IMR-90 (cell line): Measurements from ENCODE around the gene JCAD. TPM values are rescaled to one million over a fixed set of nuclear protein-coding genes. Genes with fewer than 3 reads are reported as not detected.

ENCODE experiments used
- ATAC-seq: fragments of 200-7000 bp; cut with Tn5 transposase; 2 replicates; pipeline ENCODE4 v1.9.1; 2020; ENCODE audit warnings: low read depth, mild to moderate bottlenecking, moderate library complexity
- BruUV-seq: library from RNA; stranded (reverse); fragments of 400-500 nt; replicated peaks from 2 replicates; lab custom pipeline; 2021; lab: Mats Ljungman, UMichigan
- CTCF ChIA-PET: fragments of 300-600 bp; formaldehyde crosslinking; extraction: SDS; loops from one replicate; lab custom pipeline; 2021; ENCODE audit warnings: antibody characterized with exemption; lab: Yijun Ruan, JAX
- POLR2A ChIA-PET: fragments of 300-600 bp; sonication (Branson Sonifier 250); formaldehyde crosslinking; loops from one replicate; lab custom pipeline; 2022; ENCODE audit warnings: antibody characterized with exemption; ENCODE audit not compliant: unreplicated experiment; lab: Charles Lee
- DNase-seq: peaks from one replicate; pipeline ENCODE4 v3.0.0; 2013
- H2AFZ ChIP-seq: replicated peaks from 2 replicates; pipeline ENCODE3; 2013; ENCODE audit warnings: low read length, mild to moderate bottlenecking; ENCODE audit not compliant: poor library complexity
- H2AK5ac ChIP-seq: 2 replicates; pipeline ENCODE4 v1.6.1; 2013; ENCODE audit warnings: low read depth, low read length, inconsistent platforms
- H2AK9ac ChIP-seq: replicated peaks from 2 replicates; pipeline ENCODE3; 2013; ENCODE audit warnings: mild to moderate bottlenecking, low read depth, low read length, moderate library complexity; ENCODE audit not compliant: poor library complexity
- H2BK120ac ChIP-seq: 2 replicates; pipeline ENCODE4 v1.6.1; 2013; ENCODE audit warnings: low read depth, low read length, inconsistent platforms
- H2BK15ac ChIP-seq: 3 replicates; pipeline ENCODE4 v1.6.1; 2013; ENCODE audit warnings: low read depth, low read length, inconsistent platforms
- H2BK20ac ChIP-seq: 2 replicates; pipeline ENCODE4 v1.6.1; 2013; ENCODE audit warnings: low read depth, mild to moderate bottlenecking, inconsistent platforms, low read length, moderate library complexity
- H2BK5ac ChIP-seq: 2 replicates; pipeline ENCODE4 v1.6.1; 2013; ENCODE audit warnings: mild to moderate bottlenecking, low read depth, low read length, inconsistent platforms; ENCODE audit not compliant: poor library complexity, severe bottlenecking
- H3K14ac ChIP-seq: replicated peaks from 2 replicates; pipeline ENCODE4 v1.6.1; 2013; ENCODE audit warnings: low read depth, low read length, inconsistent platforms
- H3K18ac ChIP-seq: 2 replicates; pipeline ENCODE4 v1.6.1; 2013; ENCODE audit warnings: low read depth, low read length, control low read depth
- H3K23ac ChIP-seq: 2 replicates; pipeline ENCODE4 v1.6.1; 2013; ENCODE audit warnings: low read depth, low read length, inconsistent platforms
- H3K27ac ChIP-seq: 2 replicates; pipeline ENCODE4 v1.5.1; 2013; ENCODE audit warnings: mild to moderate bottlenecking, control low read depth, low read length; ENCODE audit not compliant: insufficient read depth
- H3K27me3 ChIP-seq: 2 replicates; pipeline ENCODE4 v1.6.1; 2013; ENCODE audit warnings: low read length; ENCODE audit not compliant: control insufficient read depth, insufficient read depth
- H3K36me3 ChIP-seq: 2 replicates; pipeline ENCODE4 v1.6.1; 2013; ENCODE audit warnings: low read length, mixed read lengths; ENCODE audit not compliant: control insufficient read depth, insufficient read depth
- H3K4ac ChIP-seq: 2 replicates; pipeline ENCODE4 v1.6.1; 2013; ENCODE audit warnings: low read depth, low read length, inconsistent platforms
- H3K4me1 ChIP-seq: 2 replicates; pipeline ENCODE4 v1.6.1; 2013; ENCODE audit warnings: low read length, mixed read lengths; ENCODE audit not compliant: control insufficient read depth, insufficient read depth
- H3K4me2 ChIP-seq: 2 replicates; pipeline ENCODE4 v1.6.1; 2013; ENCODE audit warnings: low read depth, mild to moderate bottlenecking, control low read depth, low read length, moderate library complexity
- H3K4me3 ChIP-seq: 2 replicates; pipeline ENCODE4 v1.5.1; 2013; ENCODE audit warnings: low read depth, mild to moderate bottlenecking, control low read depth, low read length, moderate library complexity; ENCODE audit not compliant: insufficient read depth
- H3K56ac ChIP-seq: 2 replicates; pipeline ENCODE4 v1.6.1; 2013; ENCODE audit warnings: low read length, inconsistent platforms; ENCODE audit not compliant: insufficient read depth; ENCODE audit errors: extremely low read depth
- H3K79me1 ChIP-seq, 2 experiments: 2 replicates each; pipeline ENCODE4 v1.6.1; 2013; ENCODE audit warnings: low read length in 2 of 2, inconsistent platforms in 1 of 2, low read depth in 1 of 2
- H3K9ac ChIP-seq: 2 replicates; pipeline ENCODE4 v1.6.1; 2013; ENCODE audit warnings: low read depth, low read length, control low read depth
- H3K9me1 ChIP-seq: 2 replicates; pipeline ENCODE4 v1.6.1; 2013; ENCODE audit warnings: low read length, inconsistent platforms; ENCODE audit not compliant: insufficient read depth
- H3K9me3 ChIP-seq: 2 replicates; pipeline ENCODE4 v1.6.1; 2013; ENCODE audit warnings: low read length; ENCODE audit not compliant: control insufficient read depth, insufficient read depth
- H4K20me1 ChIP-seq: 2 replicates; pipeline ENCODE4 v1.6.1; 2013; ENCODE audit warnings: low read length, inconsistent platforms; ENCODE audit not compliant: insufficient read depth
- H4K5ac ChIP-seq: 2 replicates; pipeline ENCODE4 v1.6.1; 2013; ENCODE audit warnings: mild to moderate bottlenecking, low read depth, low read length, control low read depth
- H4K8ac ChIP-seq, 2 experiments: 2 replicates each; pipeline ENCODE4 v1.6.1; 2013; ENCODE audit warnings: low read depth in 2 of 2, low read length in 2 of 2, control low read depth in 1 of 2, inconsistent platforms in 1 of 2
- H4K91ac ChIP-seq: 2 replicates; pipeline ENCODE4 v1.6.1; 2013; ENCODE audit warnings: low read depth, low read length, inconsistent platforms; ENCODE audit not compliant: insufficient read depth
- BHLHE40 ChIP-seq: fragments of 150-350 bp; IDR thresholded peaks from 2 replicates; pipeline ENCODE4 v1.6.1; 2016; ENCODE audit warnings: mild to moderate bottlenecking, low read depth, low read length
- CEBPB ChIP-seq: IDR thresholded peaks from 2 replicates; pipeline ENCODE4 v1.6.1; 2012; ENCODE audit warnings: low read depth, low read length, improper control_type of control experiment
- CHD1 ChIP-seq: IDR thresholded peaks from 2 replicates; pipeline ENCODE4 v1.6.1; 2012; ENCODE audit warnings: low read depth, low read length, improper control_type of control experiment
- CTCF ChIP-seq: conservative IDR thresholded peaks from 2 replicates; pipeline ENCODE4 v1.5.1; 2012; ENCODE audit warnings: mild to moderate bottlenecking, low read depth, low read length, improper control_type of control experiment
- ELK1 ChIP-seq: fragments of 150-350 bp; IDR thresholded peaks from 2 replicates; pipeline ENCODE4 v1.6.1; 2016; ENCODE audit warnings: low read depth, mild to moderate bottlenecking, low read length, moderate library complexity, borderline replicate concordance
- FOS ChIP-seq: fragments of 150-350 bp; IDR thresholded peaks from 2 replicates; pipeline ENCODE4 v1.6.1; 2016; ENCODE audit warnings: low read depth, low read length
- MAFK ChIP-seq: IDR thresholded peaks from 2 replicates; pipeline ENCODE4 v1.6.1; 2012; ENCODE audit warnings: low read depth, low read length, improper control_type of control experiment
- MXI1 ChIP-seq: IDR thresholded peaks from 2 replicates; pipeline ENCODE4 v1.6.1; 2012; ENCODE audit warnings: low read depth, mild to moderate bottlenecking, low read length, moderate library complexity, borderline replicate concordance
- NFE2L2 ChIP-seq: fragments of 150-350 bp; IDR thresholded peaks from 2 replicates; pipeline ENCODE4 v1.6.1; 2016; ENCODE audit warnings: low read depth, mild to moderate bottlenecking, low read length
- POLR2A ChIP-seq: IDR thresholded peaks from 2 replicates; pipeline ENCODE4 v1.6.1; 2012; ENCODE audit warnings: mild to moderate bottlenecking, low read depth, low read length
- RAD21 ChIP-seq: IDR thresholded peaks from 2 replicates; pipeline ENCODE4 v1.6.1; 2012; ENCODE audit warnings: low read length, improper control_type of control experiment
- RCOR1 ChIP-seq: IDR thresholded peaks from 2 replicates; pipeline ENCODE4 v1.6.1; 2012; ENCODE audit warnings: mild to moderate bottlenecking, low read length, improper control_type of control experiment; ENCODE audit not compliant: insufficient replicate concordance
- RFX5 ChIP-seq: IDR thresholded peaks from 2 replicates; pipeline ENCODE4 v1.8.0; 2012; ENCODE audit warnings: low read depth, mild to moderate bottlenecking, low read length, moderate library complexity
- SMC3 ChIP-seq: fragments of 150-350 bp; IDR thresholded peaks from 2 replicates; pipeline ENCODE4 v1.6.1; 2016; ENCODE audit warnings: low read depth, mild to moderate bottlenecking, antibody characterized with exemption, low read length, moderate library complexity
- USF2 ChIP-seq: fragments of 150-350 bp; IDR thresholded peaks from 2 replicates; pipeline ENCODE4 v1.6.1; 2017; ENCODE audit warnings: mild to moderate bottlenecking, antibody characterized with exemption, low read length, low read depth
- WGBS, 2 experiments: methylation state at CpG; one replicate each; pipeline versions ENCODE4 v1.1.5 to v1.1.7; 2013; ENCODE audit warnings: missing lambda C conversion rate in 2 of 2; ENCODE audit not compliant: insufficient read length in 1 of 2; ENCODE audit errors: extremely low coverage in 2 of 2; 5-methylcytosine and 5-hydroxymethylcytosine counted together
- dilution Hi-C: fragments of 300-500 bp; cut with HindIII; formaldehyde crosslinking; loops from one replicate; pipeline ENCODE4 v1.14.3; 2018; ENCODE audit warnings: low sequenced_read_pairs; ENCODE audit not compliant: unreplicated experiment
- in situ Hi-C: fragments of 300-500 bp; cut with MboI; formaldehyde crosslinking; loops from 3 replicates; pipeline ENCODE4 v1.14.3; 2019; ENCODE audit warnings: low sequenced_read_pairs, inconsistent platforms, mixed read lengths
- intact Hi-C: fragments of 100-400 bp; cut with micrococcal nuclease; formaldehyde crosslinking; loops from 2 replicates; pipeline ENCODE4 v1.10.0; 2022
- polyA plus RNA-seq, 3 experiments: library from polyadenylated mRNA; depleted of rRNA; stranded (reverse); fragments of >200 nt; gene quantifications; 2 replicates each; pipeline ENCODE4 v1.2.3, GENCODE V29; 2012; ENCODE audit warnings: low replicate concordance in 1 of 3
- total RNA-seq: library from RNA; depleted of rRNA; stranded (reverse); fragments of >200 nt; gene quantifications from 2 replicates; pipeline ENCODE4 v1.2.3, GENCODE V29; 2012

Gene JCAD
- total and polyA plus RNA-seq, 2 of the 4 experiments (the other 2 are of a cell fraction), result 15.9 to 16.8 TPM

- H4K20me1 ChIP-seq, result no peaks in the 10 kb centered on the region
- H2AK9ac ChIP-seq, result peak overlapping the region; percentile 58
- in situ Hi-C loops (loop anchor here (10.0 kb wide), 1 partner anchor 597 kb away; no protein-coding TSS in a partner anchor), dilution Hi-C loops (no loop called here), intact Hi-C loops (loop anchor here (2.0 kb wide), 1 partner anchor 383 kb away; no protein-coding TSS in a partner anchor)
- peaks cover 4% of the 10 kb centered on the region for H3K27me3 ChIP-seq
- no TSS peak for BruUV-seq
- no peak overlapping the region for H4K91ac ChIP-seq
- no peak overlapping the region for H3K9ac ChIP-seq
- no peak overlapping the region for H3K4ac ChIP-seq
- no peak overlapping the region for H3K4me3 ChIP-seq
- no peak overlapping the region for H3K27ac ChIP-seq
- no peak overlapping the region for H3K4me2 ChIP-seq
- H4K5ac ChIP-seq, result no peak overlapping the region
- DNase-seq (peak; percentile 82), ATAC-seq (peak; percentile 78)
- H4K8ac ChIP-seq, result no peak overlapping the region
- H3K56ac ChIP-seq, result no peak overlapping the region
- H3K36me3 ChIP-seq, result no peaks in the 10 kb centered on the region
- no peak overlapping the region for H3K14ac ChIP-seq
- H3K9me3 ChIP-seq, result no peaks in the 10 kb centered on the region
- no peaks in the 10 kb centered on the region for H3K79me1 ChIP-seq
- no peak overlapping the region for H3K18ac ChIP-seq
- CTCF ChIA-PET, result interaction anchor here (0.5 to 1.4 kb wide), 6 partner anchors 31 to 386 kb away, joined by 3 to 4 read pairs (median 3); no protein-coding TSS in a partner anchor
- H2AK5ac ChIP-seq, result peak overlapping the region; percentile 67; the same call in 1 of the 2 replicates
- peaks cover 14% of the 10 kb centered on the region for H3K9me1 ChIP-seq
- no peak overlapping the region for H2BK5ac ChIP-seq
- 0% methylated on average over 2 of the region's 12 CpGs; no CpG with 5 or more reads in 1 of the 2 experiments for WGBS, 2 experiments
- 0 out of 2 replicates have a peak overlapping the region, but pooled peaks have one; percentile 7 for H2BK120ac ChIP-seq
- peak overlapping the region; percentile 21 for H2AFZ ChIP-seq
- H3K4me1 ChIP-seq, result peaks cover 21% of the 10 kb centered on the region
- 0 out of 2 replicates have a peak overlapping the region, but pooled peaks have one; percentile 77 for H3K23ac ChIP-seq
- no peak overlapping the region for H2BK20ac ChIP-seq
- POLR2A ChIA-PET, result no interaction called here
- no peak overlapping the region for H2BK15ac ChIP-seq
- TF ChIP-seq MXI1, result no peak
- no peak for TF ChIP-seq CEBPB
- TF ChIP-seq MAFK, result no peak
- no peak for TF ChIP-seq CHD1
- TF ChIP-seq NFE2L2, result no peak
- peak; percentile 99 for TF ChIP-seq CTCF
- no peak for TF ChIP-seq USF2
- TF ChIP-seq ELK1, result no peak
- TF ChIP-seq POLR2A, result 0 out of 2 replicates have a peak, but pooled peaks have one; percentile 29
- no peak for TF ChIP-seq RFX5
- no peak for TF ChIP-seq RCOR1
- TF ChIP-seq FOS, result no peak
- peak; percentile 100 for TF ChIP-seq RAD21
- TF ChIP-seq SMC3, result peak; percentile 97
- no peak for TF ChIP-seq BHLHE40
These were observed 61.1 kb downstream of the JCAD start for GRCh38 chr10:29998142-29998808.
